ENCODE measurements around the gene ASH1L.
"Not testable (repeated sequence)": the region's sequence is repeated elsewhere in the genome, so short reads cannot be mapped to it uniquely, and the experiment has no call there.

The ASH1L gene

GRCh38 chr1:155562581-155563376, at the start of gene ASH1L:
Gene ASH1L (minus strand): TSS chr1:155562803. CDS start chr1:155521519, 41,284 bp downstream.
- peak; percentile 92 to 94 for DNase-seq

- DNase-seq: not testable (repeated sequence)
Observed at GRCh38 chr1:155610257-155610647, 47.6 kb upstream of the ASH1L start.

GRCh38 chr1:155609515-155610256, 47.1 kb upstream of the ASH1L start, which contains the start of gene MSTO1:
Gene MSTO1 (plus strand): TSS chr1:155610218. CDS start chr1:155610249, 31 bp downstream.
- DNase-seq: peak; percentile 98 to 99

DNA sequence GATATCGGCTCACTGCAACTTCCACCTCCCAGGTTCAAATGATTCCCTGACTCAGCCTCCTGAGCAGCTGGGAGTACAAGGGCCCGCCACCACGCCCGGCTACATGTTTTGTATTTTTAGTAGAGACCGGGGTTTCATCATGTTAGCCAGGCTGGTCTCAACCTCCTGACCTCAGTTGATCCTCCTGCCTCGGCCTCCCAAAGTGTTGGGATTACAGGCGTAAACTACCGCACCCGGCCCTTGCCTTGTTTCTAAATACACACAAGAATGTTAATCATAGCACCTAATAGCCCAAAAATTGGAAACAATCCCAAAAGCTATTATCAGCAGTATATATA, 46.3 kb upstream of the ASH1L start:
- no peak for DNase-seq

DNA sequence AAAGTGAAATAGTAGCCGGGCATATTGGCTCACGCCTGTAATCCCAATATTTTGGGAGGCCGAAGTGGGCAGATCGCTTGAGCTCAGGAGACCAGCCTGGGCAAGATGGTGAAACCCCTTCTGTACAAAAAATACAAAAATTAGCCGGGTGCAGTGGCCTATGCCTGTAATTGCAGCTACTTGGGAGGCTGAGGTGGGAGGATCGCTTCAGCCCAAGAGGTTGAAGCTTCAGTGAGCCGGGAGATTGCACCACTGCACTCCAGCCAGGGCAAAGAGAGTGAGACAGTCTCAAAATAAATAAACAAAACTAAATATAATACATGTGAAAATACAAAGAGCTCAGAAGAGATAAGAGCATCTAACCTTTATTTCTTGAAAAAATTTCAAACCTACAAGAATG, 45.1 kb upstream of the ASH1L start:
- no peak for DNase-seq

DNA sequence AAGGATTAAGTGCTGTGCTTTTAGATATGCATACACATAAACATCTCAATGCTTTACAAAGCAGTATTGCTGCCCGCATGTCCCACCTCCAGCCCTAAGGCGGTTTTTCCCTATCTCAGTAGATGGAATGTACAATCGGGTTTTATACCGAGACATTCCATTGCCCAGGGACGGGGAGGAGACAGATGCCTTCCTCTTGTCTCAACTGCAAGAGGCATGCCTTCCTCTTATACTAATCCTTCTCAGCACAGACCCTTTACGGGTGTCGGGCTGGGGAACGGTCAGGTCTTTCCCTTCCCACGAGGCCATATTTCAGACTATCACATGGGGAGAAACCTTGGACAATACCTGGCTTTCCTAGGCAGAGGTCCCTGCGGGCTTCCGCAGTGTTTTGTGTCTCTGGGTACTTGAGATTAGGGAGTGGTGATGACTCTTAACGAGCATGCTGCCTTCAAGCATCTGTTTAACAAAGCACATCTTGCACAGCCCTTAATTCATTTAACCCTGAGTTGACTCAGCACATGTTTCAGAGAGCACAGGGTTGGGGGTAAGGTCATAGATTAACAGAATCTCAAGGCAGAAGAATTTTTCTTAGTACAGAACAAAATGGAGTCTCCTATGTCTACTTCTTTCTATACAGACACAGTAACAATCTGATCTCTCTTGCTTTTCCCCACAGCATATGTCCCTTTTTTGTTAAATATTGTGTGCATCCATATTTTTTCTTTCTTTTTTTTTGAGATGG, 37.4 kb upstream of the ASH1L start:
- not testable (repeated sequence) for DNase-seq

DNA sequence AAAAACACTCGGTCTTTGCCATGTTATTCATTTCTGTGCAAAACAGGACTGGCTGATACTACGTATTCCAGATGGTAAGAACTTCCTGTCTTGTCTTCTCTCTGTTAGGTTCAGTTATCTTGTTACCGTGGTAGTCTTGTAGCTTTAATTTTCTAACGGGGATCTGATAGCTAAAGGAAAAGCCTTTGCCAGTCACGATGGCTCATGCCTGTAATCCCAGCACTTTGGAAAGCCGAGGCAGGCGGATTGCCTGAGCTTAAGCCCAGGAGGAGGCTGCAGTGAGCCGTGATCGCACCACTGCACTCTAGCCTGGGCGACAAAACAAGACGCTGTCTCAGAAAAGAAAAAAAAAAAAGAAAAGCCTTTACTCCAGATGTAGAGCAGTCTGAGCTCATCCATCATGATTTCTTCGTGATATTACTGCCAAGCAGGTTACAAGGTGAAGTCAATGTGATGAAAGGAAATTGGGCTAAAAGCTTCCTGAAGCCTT, 36.3 kb upstream of the ASH1L start:
- no peak for DNase-seq

DNA sequence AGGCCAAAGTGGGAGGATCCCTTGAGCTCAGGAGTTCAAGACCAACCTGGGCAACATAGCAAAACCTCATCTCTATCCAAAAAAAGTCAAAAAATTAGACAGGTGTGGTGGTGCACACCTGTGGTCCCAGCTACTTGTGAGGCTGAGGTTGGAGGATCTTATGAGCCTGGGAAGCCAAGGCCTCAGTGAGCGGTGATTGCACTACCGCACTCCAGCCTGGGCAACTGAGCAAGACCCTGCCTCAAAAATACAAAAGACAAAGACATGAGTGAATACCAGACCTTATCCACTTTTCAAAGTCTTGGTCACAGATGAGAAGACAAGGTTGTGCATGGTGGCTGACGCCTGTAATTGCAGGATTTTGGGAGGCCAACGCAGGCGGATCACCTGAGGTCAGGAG, 34.3 kb upstream of the ASH1L start:
- DNase-seq: no peak

DNA sequence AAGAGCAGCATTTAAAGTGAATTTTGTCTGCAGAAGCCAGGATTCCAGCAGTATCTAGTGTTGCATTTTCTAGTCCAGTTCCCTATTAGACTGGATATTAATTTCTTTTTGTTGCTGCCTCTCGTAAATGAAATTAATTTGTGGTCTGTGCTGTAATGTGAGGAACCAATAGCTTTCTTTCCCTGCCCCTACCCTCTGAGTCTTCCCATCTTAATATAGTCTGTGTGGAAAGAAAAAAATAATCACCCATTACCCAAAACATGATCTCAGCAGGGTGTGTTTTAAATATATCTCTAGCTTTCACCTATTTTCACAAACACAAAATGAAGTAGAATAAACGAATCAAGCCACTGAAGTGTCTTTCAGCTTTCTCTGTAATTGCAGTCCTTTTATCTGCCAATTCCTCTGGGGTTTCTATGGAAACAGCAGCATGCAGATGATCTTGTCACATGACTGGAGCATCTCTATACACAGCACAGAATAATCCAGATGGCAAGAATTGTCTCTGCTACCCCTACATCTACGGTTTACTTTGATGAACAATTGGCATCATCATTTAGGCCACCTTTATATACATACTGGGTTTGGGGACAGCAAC, 33.4 kb upstream of the ASH1L start:
- DNase-seq: not testable (repeated sequence)

DNA sequence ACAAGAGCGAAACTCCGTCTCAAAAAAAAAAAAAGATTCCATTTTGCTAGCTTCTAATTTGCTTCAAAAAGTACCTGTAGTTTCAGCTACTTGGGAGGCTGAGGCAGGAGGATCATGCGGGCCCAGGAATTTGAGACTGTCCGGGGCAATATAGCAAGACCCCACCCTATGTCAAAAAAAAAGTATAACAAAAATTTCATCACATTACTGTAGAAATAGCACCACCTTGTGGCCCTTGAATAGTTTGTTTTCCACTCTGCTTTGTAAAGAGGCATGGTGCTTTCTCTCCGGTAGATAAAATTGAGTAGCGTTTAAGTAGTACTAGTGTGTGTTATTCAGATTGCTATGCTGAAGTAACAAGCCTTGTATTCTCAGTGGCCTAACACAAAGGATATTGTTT, 29.2 kb upstream of the ASH1L start:
- DNase-seq: no peak

GRCh38 chr1:155590516-155591247, 28.1 kb upstream of the ASH1L start:
- DNase-seq: not testable (repeated sequence)

DNA sequence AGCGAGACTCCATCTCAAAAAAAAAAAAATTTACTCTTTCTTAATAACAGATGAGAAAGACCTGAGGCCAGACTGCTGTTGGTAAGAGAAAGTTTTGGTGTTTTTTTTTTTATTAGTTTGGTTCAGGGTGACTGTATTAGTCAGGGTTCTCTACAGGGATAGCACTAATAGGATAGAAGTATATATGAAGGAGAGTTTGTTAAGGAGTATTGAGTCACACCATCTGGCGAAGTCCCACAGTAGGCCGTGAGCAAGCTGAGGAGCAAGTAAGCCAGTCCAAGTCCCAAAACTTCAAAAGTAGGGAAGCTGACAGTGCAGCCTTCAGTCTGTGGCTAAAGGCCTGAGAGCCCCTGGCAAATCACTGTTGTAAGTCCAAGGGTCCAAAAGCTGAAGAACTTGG, 26.7 kb upstream of the ASH1L start:
- not testable (repeated sequence) for DNase-seq

DNA sequence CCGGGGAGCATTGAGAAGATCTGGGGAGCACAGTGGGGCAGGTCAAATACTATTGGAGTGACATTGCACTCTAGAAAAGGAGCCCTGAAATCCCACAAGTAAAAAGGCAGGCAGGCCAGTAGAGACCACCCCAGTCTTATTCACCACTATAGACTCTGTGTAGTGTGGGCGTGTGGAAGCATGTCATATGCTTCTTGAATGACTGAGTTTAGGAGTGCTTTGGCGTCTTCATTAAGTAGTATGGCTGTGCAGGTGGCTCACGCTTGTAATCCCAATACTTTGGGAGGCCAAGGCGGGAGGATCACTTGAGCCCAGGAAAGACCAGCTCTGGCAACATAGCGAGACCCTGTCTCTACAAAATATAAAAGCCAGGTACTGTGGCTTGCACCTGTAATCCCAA, 21.2 kb upstream of the ASH1L start:
- DNase-seq: not testable (repeated sequence)

DNA sequence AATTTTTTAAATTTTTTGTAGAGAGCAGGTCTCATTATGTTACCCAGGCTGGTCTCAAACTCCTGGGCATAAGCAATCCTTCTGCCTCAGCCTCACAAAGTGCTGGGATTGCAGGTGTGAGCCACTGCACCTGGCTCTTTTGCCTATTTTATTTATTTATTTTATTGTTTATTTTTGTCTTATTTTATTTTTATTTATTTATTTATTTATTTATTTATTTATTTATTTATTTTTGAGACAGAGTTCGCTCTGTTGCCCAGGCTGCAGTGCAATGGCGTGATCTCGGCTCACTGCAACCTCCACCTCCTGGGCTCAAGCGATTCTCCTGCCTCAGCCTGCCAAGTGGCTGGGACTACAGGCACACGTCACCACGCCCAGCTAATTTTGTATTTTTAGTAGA, 13.0 kb upstream of the ASH1L start:
- DNase-seq: not testable (repeated sequence)

- no peak for DNase-seq
Observed at GRCh38 chr1:155574077-155574476, 11.5 kb upstream of the ASH1L start.

- DNase-seq: no peak
Observed at GRCh38 chr1:155570593-155570990, 8.0 kb upstream of the ASH1L start.

GRCh38 chr1:155569988-155570592, 7.5 kb upstream of the ASH1L start:
- no peak for DNase-seq

DNA sequence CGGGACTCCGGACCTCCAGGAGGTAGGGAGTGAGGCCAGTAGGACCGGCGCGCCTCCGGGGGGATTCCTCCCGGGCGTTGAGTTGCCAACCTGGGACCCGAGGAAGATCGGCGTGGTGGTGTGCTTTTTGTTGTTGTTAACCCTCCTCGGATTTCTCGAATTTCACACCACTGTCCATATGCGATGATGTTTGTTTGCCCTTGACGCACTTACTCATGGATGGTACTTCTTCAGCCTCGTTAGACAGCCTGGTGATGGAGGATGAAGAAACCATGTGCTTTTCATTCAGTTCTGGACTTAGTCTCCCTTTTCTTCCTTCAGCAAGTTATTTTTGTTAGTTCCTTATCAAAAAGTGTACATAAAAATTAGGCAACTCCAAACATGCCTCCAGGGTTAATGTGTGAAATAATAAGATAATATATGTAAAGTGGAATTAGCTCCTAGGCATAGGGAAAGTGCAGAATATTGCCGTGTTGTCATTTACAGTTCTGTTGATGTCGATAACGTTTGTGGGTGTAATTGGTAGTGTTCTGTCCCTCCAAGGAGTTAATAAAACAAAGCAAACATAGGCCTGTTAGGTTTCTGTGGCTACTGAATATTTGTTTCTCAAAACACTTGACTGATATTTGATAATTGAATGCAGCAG, 897 bp upstream of the ASH1L start:
- DNase-seq: not testable (repeated sequence)

GRCh38 chr1:155561779-155562580, 623 bp downstream of the ASH1L start:
- peak; percentile 55 to 57 for DNase-seq

GRCh38 chr1:155555915-155556314, 6.7 kb downstream of the ASH1L start:
- no peak for DNase-seq
